PC-3 (cell line): Measurements from ENCODE around the gene TBC1D2B. TPM values are rescaled to one million over a fixed set of nuclear protein-coding genes. Genes with fewer than 3 reads are reported as not detected.
A peak's percentile ranks its signal among the peaks of the same experiment; 100 is the strongest.
"Not testable (repeated sequence)": the region's sequence is repeated elsewhere in the genome, so short reads cannot be mapped to it uniquely, and the experiment has no call there.

ENCODE experiments used
- ATAC-seq: fragments of 200-7000 bp; cut with Tn5 transposase; 2 replicates; pipeline ENCODE4 v1.9.1; 2020; ENCODE audit warnings: mild to moderate bottlenecking, moderate library complexity
- BruUV-seq: library from RNA; stranded (reverse); fragments of 400-500 nt; replicated peaks from 2 replicates; lab custom pipeline; 2021; lab: Mats Ljungman, UMichigan
- CTCF ChIA-PET: fragments of 300-600 bp; sonication (Branson Sonifier 250); formaldehyde crosslinking; loops from one replicate; lab custom pipeline; 2022; ENCODE audit warnings: antibody characterized with exemption; lab: Charles Lee
- POLR2A ChIA-PET: fragments of 300-600 bp; sonication (Branson Sonifier 250); formaldehyde crosslinking; loops from one replicate; lab custom pipeline; 2022; ENCODE audit warnings: antibody characterized with exemption; ENCODE audit not compliant: unreplicated experiment; lab: Charles Lee
- DNase-seq: peaks from one replicate; pipeline ENCODE4 v3.0.0-alpha.2; 2015
- H2AFZ ChIP-seq: fragments of 300-600 bp; sonication (generic); 2 replicates; pipeline ENCODE4 v1.6.0; 2016; ENCODE audit warnings: antibody characterized with exemption, low read length
- H3F3A ChIP-seq: fragments of 300-600 bp; sonication (generic); one replicate; pipeline ENCODE4 v1.6.0; 2017; ENCODE audit warnings: antibody characterized with exemption, low read length, control low read depth, mild to moderate bottlenecking; ENCODE audit not compliant: unreplicated experiment
- H3K27ac ChIP-seq: fragments of 300-600 bp; sonication (generic); 2 replicates; pipeline ENCODE4 v1.5.1; 2016; ENCODE audit warnings: mild to moderate bottlenecking, low read length
- H3K27me3 ChIP-seq: fragments of 300-600 bp; sonication (generic); 2 replicates; pipeline ENCODE4 v1.6.1; 2016; ENCODE audit warnings: low read length, mixed read lengths
- H3K36me3 ChIP-seq: fragments of 300-600 bp; sonication (generic); 2 replicates; pipeline ENCODE4 v1.6.1; 2016; ENCODE audit warnings: low read depth, mixed run types, low read length, mixed read lengths
- H3K4me1 ChIP-seq: fragments of 300-600 bp; sonication (generic); 2 replicates; pipeline ENCODE4 v1.5.1; 2016; ENCODE audit warnings: low read length; ENCODE audit not compliant: insufficient read depth
- H3K4me2 ChIP-seq: fragments of 300-600 bp; sonication (generic); 2 replicates; pipeline ENCODE4 v1.6.0; 2016; ENCODE audit warnings: low read length
- H3K4me3 ChIP-seq: fragments of 300-600 bp; sonication (generic); 2 replicates; pipeline ENCODE4 v1.5.1; 2016; ENCODE audit warnings: mild to moderate bottlenecking, low read length, mixed read lengths
- H3K79me2 ChIP-seq: fragments of 300-600 bp; sonication (generic); 2 replicates; pipeline ENCODE4 v1.6.1; 2017; ENCODE audit warnings: low read length, mixed read lengths
- H3K9ac ChIP-seq: fragments of 300-600 bp; sonication (generic); 2 replicates; pipeline ENCODE4 v1.6.0; 2016; ENCODE audit warnings: mild to moderate bottlenecking, low read length
- H3K9me2 ChIP-seq: fragments of 300-600 bp; sonication (generic); replicated peaks from 2 replicates; pipeline ENCODE4 v1.6.1; 2016; ENCODE audit warnings: mixed run types, low read length, mixed read lengths
- H3K9me3 ChIP-seq: fragments of 300-600 bp; sonication (generic); 2 replicates; pipeline ENCODE4 v1.6.1; 2016; ENCODE audit warnings: low read length, mixed read lengths
- H4K20me1 ChIP-seq: fragments of 300-600 bp; sonication (generic); 2 replicates; pipeline ENCODE4 v1.6.1; 2016; ENCODE audit warnings: low read length, mixed read lengths
- EZH2 ChIP-seq: fragments of 300-600 bp; sonication (generic); IDR thresholded peaks from one replicate; pipeline ENCODE4 v1.6.1; 2017; ENCODE audit warnings: antibody characterized with exemption, mild to moderate bottlenecking, low read length; ENCODE audit not compliant: unreplicated experiment
- EZH2phosphoT487 ChIP-seq: fragments of 300-600 bp; sonication (generic); IDR thresholded peaks from 2 replicates; pipeline ENCODE4 v1.6.1; 2018; ENCODE audit warnings: mild to moderate bottlenecking, antibody characterized with exemption, low read length, borderline replicate concordance
- intact Hi-C: fragments of 100-400 bp; cut with micrococcal nuclease; formaldehyde crosslinking; loops from 2 replicates; pipeline ENCODE4 v1.9.0; 2023
- total RNA-seq: library from RNA; depleted of rRNA; stranded (reverse); fragments of >200 nt; gene quantifications from 2 replicates; pipeline ENCODE4 v1.2.3, GENCODE V29; 2014
- TF ChIP-seq, protein P1 (sequence below): fragments of 300-600 bp; sonication (generic); conservative IDR thresholded peaks from 2 replicates; pipeline ENCODE4 v1.5.1; 2017; ENCODE audit warnings: antibody characterized with exemption, low read depth, mild to moderate bottlenecking, low read length

TBC1D2B gene
- total RNA-seq, 1 experiment from 2014 or later, result 19.0 TPM

DNA sequence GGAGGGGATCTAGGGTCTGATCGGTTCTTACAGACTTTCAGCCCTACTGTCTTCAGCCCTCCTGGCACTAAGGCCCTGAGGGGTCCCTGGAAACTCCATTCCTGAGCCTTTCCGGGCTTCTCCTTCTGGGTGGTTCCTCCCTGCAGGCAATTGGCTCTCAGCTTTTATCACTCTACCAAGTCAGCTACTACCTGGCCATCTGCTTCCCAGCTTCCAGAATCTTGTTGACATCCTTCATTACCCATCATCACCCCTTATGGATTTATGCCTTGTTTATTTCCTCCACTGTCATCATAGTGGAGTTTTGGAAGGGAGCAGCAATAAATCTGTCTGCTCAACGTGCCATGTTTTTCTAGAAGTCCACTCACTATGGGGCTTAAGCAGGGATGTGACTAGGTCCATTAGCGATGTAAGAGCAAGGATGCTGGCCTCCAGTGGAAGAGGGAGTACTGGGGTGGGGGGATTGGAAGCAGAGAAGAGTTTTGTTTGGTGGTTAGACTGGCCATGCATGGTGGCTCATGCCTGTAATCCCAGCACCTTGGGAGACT lies 106.6 kb downstream of the TBC1D2B start:
- POLR2A ChIA-PET, H3F3A ChIP-seq, H2AFZ ChIP-seq, DNase-seq, H3K79me2 ChIP-seq, ATAC-seq, H3K4me3 ChIP-seq, BruUV-seq, intact Hi-C loops, H3K9me2 ChIP-seq, H3K27ac ChIP-seq, CTCF ChIA-PET, H3K9me3 ChIP-seq, H3K27me3 ChIP-seq, H3K4me2 ChIP-seq, H4K20me1 ChIP-seq, H3K4me1 ChIP-seq, H3K9ac ChIP-seq, H3K36me3 ChIP-seq: not testable (repeated sequence)

DNA sequence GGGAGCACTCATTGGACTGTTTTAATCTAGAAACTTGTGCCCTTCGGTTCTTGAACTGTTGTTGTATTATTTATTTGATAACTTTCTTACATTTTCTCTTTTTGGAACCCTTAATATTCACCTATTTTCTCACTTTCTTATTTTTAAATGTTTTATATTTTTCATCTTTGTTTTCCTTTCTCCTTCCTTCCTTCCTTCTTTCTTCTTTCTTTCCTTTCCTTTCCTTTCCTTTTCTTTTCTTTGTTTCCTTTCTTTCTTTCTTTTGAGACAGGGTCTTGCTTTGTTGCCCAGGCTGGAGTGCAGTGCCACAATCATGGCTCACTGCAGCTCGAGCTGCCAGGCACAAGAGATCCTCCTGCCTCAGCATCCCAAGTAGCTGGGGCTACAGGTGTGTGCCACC lies 108.5 kb downstream of the TBC1D2B start:
- Histone ChIP-seq H3K9ac (no peak overlapping the region), H3K4me1 (no peaks in the 10 kb centered on the region), H3K4me3 (no peak overlapping the region), H2AFZ (no peak overlapping the region), H3K4me2 (no peak overlapping the region), H3K79me2 (no peaks in the 10 kb centered on the region), H3K36me3 (no peaks in the 10 kb centered on the region), H3K27me3 (no peaks in the 10 kb centered on the region), H3F3A (no peaks in the 10 kb centered on the region), H4K20me1 (no peaks in the 10 kb centered on the region), H3K9me2 (no peaks in the 10 kb centered on the region), H3K27ac (no peak overlapping the region), H3K9me3 (no peaks in the 10 kb centered on the region)
- no TSS peak for BruUV-seq
- intact Hi-C loops, result loop anchor here (5.0 kb wide), 1 partner anchor 38 kb away; no protein-coding TSS in a partner anchor
- CTCF ChIA-PET, result no interaction called here
- DNase-seq (no peak), ATAC-seq (no peak)
- POLR2A ChIA-PET, result no interaction called here
- TF ChIP-seq, protein P1, sequence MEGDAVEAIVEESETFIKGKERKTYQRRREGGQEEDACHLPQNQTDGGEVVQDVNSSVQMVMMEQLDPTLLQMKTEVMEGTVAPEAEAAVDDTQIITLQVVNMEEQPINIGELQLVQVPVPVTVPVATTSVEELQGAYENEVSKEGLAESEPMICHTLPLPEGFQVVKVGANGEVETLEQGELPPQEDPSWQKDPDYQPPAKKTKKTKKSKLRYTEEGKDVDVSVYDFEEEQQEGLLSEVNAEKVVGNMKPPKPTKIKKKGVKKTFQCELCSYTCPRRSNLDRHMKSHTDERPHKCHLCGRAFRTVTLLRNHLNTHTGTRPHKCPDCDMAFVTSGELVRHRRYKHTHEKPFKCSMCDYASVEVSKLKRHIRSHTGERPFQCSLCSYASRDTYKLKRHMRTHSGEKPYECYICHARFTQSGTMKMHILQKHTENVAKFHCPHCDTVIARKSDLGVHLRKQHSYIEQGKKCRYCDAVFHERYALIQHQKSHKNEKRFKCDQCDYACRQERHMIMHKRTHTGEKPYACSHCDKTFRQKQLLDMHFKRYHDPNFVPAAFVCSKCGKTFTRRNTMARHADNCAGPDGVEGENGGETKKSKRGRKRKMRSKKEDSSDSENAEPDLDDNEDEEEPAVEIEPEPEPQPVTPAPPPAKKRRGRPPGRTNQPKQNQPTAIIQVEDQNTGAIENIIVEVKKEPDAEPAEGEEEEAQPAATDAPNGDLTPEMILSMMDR, result no peak
- TF ChIP-seq EZH2phosphoT487 (no peak), EZH2 (no peak)

DNA sequence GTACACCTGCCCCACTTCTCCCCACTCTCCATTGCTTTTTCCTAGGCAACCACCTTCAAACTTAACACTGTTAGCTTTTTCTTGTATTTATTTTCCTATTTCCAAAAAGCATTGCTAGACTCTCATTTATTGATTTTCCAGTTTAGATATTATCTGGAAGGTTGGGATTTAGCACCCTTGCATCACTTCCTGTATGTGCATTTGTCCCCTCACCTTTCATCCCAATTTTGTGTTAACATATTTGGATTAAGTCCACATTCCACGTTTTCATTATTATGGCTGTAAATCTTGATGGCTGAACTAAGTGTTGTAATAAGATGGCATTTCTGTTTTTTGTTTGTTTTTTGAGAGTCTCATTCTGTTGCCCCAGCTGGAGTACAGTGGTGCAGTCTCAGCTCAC lies 109.7 kb downstream of the TBC1D2B start:
- ChIA-PET CTCF (interaction anchor here (1.3 kb wide), 1 partner anchor 140 kb away, joined by 8 read pairs; no protein-coding TSS in a partner anchor), POLR2A (no interaction called here)
- BruUV-seq, result no TSS peak
- Histone ChIP-seq H3K9ac (no peak overlapping the region), H3F3A (no peaks in the 10 kb centered on the region), H4K20me1 (no peaks in the 10 kb centered on the region), H3K79me2 (no peaks in the 10 kb centered on the region), H3K36me3 (no peaks in the 10 kb centered on the region), H3K9me2 (no peaks in the 10 kb centered on the region), H3K9me3 (no peaks in the 10 kb centered on the region), H2AFZ (no peak overlapping the region), H3K4me1 (no peaks in the 10 kb centered on the region), H3K4me3 (no peak overlapping the region), H3K27ac (no peak overlapping the region), H3K4me2 (no peak overlapping the region), H3K27me3 (no peaks in the 10 kb centered on the region)
- no peak for TF ChIP-seq EZH2
- TF ChIP-seq, protein P1, result no peak
- no peak for TF ChIP-seq EZH2phosphoT487
- intact Hi-C loops, result loop anchor here (1.0 to 5.0 kb wide), 3 partner anchors 27 to 141 kb away; no protein-coding TSS in a partner anchor
- DNase-seq (peak; percentile 9), ATAC-seq (no peak)

DNA sequence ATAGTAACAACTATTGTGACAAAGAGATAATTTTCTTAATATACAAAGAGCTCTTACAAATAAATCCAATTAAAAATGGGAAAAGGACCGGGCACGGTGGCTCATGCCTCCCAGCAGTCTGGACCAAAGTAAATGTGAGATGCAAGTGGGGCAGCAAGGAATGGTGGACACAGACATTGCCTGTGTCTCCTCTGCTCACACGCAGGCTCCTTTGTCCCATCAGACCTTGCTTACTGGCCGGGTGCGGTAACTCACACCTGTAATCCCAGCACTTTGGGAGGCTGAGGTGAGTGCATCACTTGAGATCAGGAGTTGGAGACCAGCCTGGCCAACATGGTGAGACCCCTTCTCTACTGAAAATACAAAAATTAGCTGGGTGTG lies 110.3 kb downstream of the TBC1D2B start:
- H3K4me1 ChIP-seq, DNase-seq, ATAC-seq, H2AFZ ChIP-seq, H3K27ac ChIP-seq, H3K9me3 ChIP-seq, H3K4me2 ChIP-seq, H3F3A ChIP-seq, H3K27me3 ChIP-seq, H3K9me2 ChIP-seq, POLR2A ChIA-PET, H3K4me3 ChIP-seq, H3K9ac ChIP-seq, H4K20me1 ChIP-seq, H3K36me3 ChIP-seq, BruUV-seq, H3K79me2 ChIP-seq: not testable (repeated sequence)
- CTCF ChIA-PET, result interaction anchor here (0.7 to 1.3 kb wide), 2 partner anchors 123 to 141 kb away, joined by 8 to 9 read pairs; no protein-coding TSS in a partner anchor
- intact Hi-C loops, result loop anchor here (1.0 to 5.0 kb wide), 3 partner anchors 27 to 141 kb away; no protein-coding TSS in a partner anchor
